ACC112 (cell line): ENCODE measurements around the gene UCN.

Experiments used
- H2AFZ ChIP-seq: fragments of 200-600 bp; sonication (generic); one replicate; pipeline ENCODE4 v1.6.0; 2017; ENCODE audit warnings: antibody characterized with exemption, low read length; ENCODE audit not compliant: unreplicated experiment
- H3K27ac ChIP-seq: fragments of 200-600 bp; sonication (generic); 2 replicates; pipeline ENCODE4 v1.5.1; 2014; ENCODE audit warnings: low read depth, mild to moderate bottlenecking, antibody characterized with exemption, low read length, moderate library complexity
- H3K27me3 ChIP-seq: fragments of 200-600 bp; sonication (generic); 2 replicates; pipeline ENCODE4 v1.6.1; 2014; ENCODE audit warnings: mild to moderate bottlenecking, antibody characterized with exemption, low read length, moderate library complexity, mixed read lengths; ENCODE audit not compliant: insufficient read depth
- H3K36me3 ChIP-seq: fragments of 200-600 bp; sonication (generic); 2 replicates; pipeline ENCODE4 v1.6.1; 2016; ENCODE audit warnings: mild to moderate bottlenecking, antibody characterized with exemption, low read length, moderate library complexity, mixed read lengths; ENCODE audit not compliant: insufficient read depth
- H3K4me1 ChIP-seq: fragments of 200-600 bp; sonication (generic); one replicate; pipeline ENCODE4 v1.6.1; 2016; ENCODE audit warnings: low read length, mixed read lengths; ENCODE audit not compliant: insufficient read depth, unreplicated experiment, control insufficient read depth
- H3K4me3 ChIP-seq: fragments of 200-600 bp; sonication (generic); 2 replicates; pipeline ENCODE4 v1.5.1; 2014; ENCODE audit warnings: mild to moderate bottlenecking, low read depth, low read length
- H3K79me2 ChIP-seq: fragments of 200-600 bp; sonication (generic); one replicate; pipeline ENCODE4 v1.6.0; 2016; ENCODE audit warnings: low read length; ENCODE audit not compliant: control insufficient read depth, unreplicated experiment, insufficient read depth

The UCN gene

DNA sequence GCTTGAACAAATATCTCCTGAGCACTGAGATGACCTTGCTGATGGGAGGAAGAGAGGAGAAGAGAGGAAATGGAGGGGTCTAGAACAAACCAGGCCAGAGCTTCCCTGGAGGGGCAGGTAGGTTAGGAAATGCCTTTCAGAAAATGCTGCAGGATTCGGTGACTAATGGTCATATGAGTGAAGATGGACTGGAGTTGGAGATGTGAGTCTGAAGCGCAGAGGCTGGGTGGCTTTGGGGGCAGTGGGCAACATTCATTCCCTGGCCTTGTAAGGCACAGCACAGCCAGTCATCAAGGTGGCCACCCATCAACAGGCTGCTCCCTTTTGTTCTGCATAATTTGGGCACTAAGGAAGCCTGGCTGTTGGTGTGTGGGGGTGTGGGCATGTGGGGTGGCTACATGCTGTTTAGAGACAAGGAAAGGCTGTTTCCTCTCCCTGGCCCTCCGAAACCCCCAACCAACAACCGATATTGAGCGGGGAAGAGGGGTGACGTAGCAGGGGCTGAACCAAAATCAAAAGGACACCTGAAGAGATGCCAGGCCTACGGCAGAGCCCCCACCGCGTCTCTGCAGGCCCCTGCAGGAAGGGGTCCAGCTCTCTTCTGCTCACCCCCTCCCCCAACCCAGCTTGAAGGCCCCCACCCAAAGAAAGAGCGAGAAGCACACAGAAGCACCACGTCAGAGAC is 46.9 kb downstream of the UCN start:
- Histone ChIP-seq H3K4me1 (peaks cover 19% of the 10 kb centered on the region), H2AFZ (no peak overlapping the region), H3K27me3 (peaks cover 69% of the 10 kb centered on the region), H3K4me3 (no peak overlapping the region), H3K27ac (no peak overlapping the region), H3K79me2 (no peaks in the 10 kb centered on the region), H3K36me3 (no peaks in the 10 kb centered on the region)

DNA sequence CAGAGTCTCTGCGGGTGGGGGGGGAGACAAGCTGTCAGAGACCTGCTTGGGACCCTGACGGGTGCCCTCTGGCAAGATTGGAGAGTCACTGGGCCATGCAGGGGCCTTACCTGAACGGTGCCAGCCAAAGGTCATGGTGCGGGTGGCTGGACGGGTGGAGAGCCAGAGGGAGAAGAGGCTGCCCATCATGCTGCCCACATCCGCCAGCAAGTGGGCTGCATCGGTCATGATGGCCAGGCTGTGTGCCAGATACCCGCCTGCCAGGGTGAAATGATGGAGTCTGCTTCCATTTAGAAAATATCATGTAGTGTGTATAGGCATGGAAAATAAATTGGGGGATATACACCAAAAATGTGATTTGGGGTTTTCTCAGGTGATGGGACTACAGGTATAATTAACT is 50.2 kb downstream of the UCN start:
- Histone ChIP-seq H3K27me3 (peaks cover 36% of the 10 kb centered on the region), H3K27ac (no peak overlapping the region)

More for the DNA sequence above, 50.2 kb downstream of the UCN start:
- Histone ChIP-seq H3K36me3 (no peaks in the 10 kb centered on the region), H2AFZ (no peak overlapping the region), H3K4me1 (peaks cover 31% of the 10 kb centered on the region), H3K4me3 (no peak overlapping the region), H3K79me2 (no peaks in the 10 kb centered on the region)
